Fibroblast of skin of scalp (primary cell): ENCODE data around the gene WRAP53.
A peak's percentile ranks its signal among the peaks of the same experiment; 100 is the strongest.

Experiments used
- DNase-seq: peaks from one replicate; pipeline ENCODE4 v3.0.0-alpha.2; 2013

WRAP53 gene

GRCh38 chr17:7709031-7709430 lies 20.8 kb downstream of the WRAP53 start:
- no peak for DNase-seq

- DNase-seq: no peak
Measured at GRCh38 chr17:7710301-7710700, 22.0 kb downstream of the WRAP53 start.

DNA sequence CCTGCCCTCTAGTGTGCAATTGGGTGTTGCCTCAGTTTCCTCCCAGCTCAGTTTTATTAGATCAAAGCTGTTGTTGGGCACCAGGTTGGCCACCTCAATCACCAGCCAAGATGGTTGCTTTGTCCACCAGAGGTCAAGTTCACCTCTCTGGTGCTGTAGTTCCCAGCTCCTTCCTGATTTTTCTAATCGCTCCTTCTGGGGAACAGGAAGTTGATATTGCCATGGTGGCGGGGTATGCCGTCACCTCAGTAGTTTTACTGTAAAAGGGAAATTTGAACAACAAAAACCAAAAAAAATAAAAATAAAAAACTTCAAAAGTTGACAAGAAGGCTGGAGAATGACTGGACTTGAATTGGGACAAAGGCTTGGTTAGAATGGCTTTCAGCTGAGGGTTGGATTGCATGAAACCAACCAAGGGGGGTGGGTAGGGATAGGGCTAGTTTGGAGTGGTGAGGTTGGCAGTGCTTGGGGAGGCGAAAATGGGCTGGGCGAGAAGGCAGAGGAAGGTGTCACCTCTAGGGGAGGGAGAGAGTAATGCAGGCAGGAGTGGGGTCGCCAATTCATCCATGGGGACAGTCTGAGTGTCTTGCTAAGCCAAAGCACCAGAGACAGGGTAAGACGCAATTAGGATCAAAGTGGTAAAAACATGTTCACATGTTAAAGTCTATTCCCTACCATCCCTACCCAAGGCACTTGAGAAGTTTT lies 22.9 kb downstream of the WRAP53 start:
- DNase-seq: no peak

- no peak for DNase-seq
Measured at GRCh38 chr17:7712111-7712771, 24.0 kb downstream of the WRAP53 start.

- DNase-seq: no peak
Measured at GRCh38 chr17:7713782-7714181, 25.5 kb downstream of the WRAP53 start.

DNA sequence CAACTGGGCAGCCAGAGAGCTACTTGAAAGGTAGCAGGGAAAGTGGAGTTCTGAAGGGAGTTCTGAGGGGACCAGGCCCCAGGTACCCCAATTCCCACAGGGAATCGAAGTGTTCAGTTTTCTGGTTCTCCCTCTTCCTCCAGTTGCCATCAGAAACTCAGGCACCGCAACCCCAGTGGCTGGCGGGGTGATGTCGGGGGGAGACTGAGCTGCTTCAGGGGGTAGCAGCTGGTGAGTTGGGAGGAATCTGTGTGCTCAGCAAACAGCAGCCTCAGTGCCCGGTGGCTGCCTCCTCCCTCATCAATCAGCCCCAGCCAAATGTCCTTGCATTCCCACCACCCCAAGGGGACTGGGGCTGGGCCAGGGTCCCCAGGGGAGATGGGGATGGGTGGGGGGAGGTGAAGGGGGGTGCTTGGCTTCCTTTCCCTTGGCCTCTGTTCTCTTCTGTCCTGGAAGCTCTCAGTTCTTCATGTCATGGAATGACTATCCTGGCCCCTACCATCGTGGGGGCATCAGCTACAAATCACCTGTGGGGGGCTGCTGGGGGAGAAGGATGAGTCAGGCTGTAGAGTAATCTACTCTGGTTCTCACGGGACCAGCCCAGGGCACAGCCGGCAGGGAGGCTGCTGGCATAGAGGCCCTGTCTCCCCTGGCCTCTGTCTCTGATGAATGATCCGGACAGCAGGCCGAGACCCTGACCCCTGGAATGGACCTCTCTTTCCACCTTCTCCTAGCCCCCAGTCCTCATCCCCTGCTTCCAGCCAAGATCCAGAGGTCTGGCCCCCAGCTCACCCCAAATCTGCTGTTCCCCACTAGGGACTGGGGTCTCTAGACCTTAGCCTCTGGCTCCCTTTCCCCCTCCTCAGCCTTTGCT lies 26.7 kb downstream of the WRAP53 start:
- no peak for DNase-seq

DNA sequence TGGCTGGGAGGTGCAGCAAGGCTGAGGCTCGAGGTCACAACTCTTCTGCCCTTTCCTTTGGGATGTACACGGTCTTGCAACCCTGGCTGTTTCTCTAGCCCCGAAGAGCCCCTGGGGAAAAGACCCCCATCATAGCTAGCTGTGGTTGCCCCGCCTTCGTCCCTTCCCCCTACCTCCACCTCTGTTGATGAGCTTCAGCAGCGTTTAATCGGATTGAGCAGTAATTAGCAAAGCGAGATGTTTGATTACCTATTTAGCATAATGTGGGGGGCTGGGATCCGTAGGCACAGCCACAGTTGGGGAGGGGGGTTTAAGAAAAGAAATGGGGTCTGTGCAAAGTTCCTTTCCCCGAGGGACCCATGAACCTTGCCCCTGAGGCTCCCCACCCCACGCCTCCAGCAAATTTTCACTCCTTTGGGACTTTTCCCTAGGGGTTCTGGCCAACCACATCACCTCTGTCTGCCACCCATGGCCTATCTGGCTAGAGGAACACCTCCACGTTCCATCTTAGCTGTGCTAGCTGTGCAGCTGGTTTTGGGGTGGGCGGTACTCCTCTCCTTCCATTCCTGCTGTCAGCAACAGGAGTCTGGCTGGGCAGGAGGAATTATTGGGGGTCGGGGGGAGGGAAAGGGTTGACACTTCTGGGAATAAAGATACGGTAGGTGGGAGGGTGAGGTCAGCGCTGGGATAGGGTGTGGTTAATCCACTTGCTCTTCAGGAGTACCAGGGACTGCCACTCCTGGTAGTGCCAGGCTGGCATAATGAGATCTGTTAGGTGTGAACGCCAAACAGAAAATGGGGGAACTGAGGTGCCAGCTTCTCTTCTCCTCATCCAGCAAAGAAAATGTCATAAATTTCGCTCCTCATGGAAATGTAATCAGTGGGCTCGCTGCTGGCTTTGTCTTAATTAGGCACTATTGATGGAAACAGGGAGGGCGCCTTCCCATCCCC lies 27.9 kb downstream of the WRAP53 start:
- DNase-seq: no peak

- DNase-seq: peak; percentile 97
Measured at GRCh38 chr17:7716901-7717755, 28.9 kb downstream of the WRAP53 start, which contains the start of gene DNAH2. DNAH2 (plus strand) TSS chr17:7717744; CDS start chr17:7719735, 1,991 bp downstream.

- DNase-seq: no peak
Measured at GRCh38 chr17:7717756-7718350, 29.6 kb downstream of the WRAP53 start.

- no peak for DNase-seq
Measured at GRCh38 chr17:7719661-7720060, 31.4 kb downstream of the WRAP53 start.

DNA sequence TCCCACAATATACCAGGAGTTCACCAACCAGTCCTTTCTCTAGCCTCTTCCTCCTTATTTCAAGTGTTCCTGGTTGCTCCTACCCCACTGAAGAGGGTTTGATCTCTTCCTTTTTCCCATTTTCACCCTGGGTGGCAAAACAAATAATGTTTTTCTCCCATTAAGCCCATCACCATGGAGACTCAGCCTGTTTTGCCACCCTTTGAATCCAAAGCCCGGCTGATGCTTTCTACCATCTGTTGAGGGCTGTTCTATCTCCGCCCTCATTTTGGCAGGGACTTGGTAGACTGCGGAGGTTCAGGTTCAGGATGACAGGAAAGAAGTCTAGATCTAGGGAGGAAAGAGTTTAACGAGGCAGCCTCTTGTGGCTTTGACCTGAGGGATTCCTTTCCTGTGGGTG lies 31.8 kb downstream of the WRAP53 start:
- DNase-seq: peak; percentile 19

GRCh38 chr17:7721612-7722011 lies 33.3 kb downstream of the WRAP53 start:
- DNase-seq: no peak

DNA sequence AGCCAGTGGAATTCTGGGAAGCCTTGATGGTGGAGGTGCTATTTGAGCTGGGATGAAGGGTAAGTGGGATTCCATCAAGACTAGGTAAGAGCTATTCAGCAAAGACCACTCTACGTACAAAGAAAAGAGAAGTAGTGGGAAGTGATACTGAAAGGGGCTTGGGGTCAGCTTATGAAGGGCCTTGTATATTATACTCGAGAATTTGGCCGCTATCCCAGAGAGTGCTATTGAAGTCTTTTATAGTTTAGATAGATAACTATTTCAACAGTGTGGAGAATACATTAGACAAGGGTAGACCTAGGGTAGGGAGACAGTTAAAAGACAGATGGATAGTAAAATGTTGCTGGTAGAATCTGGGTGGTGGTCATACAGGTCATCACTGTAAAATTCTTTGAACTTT lies 39.6 kb downstream of the WRAP53 start:
- no peak for DNase-seq

DNA sequence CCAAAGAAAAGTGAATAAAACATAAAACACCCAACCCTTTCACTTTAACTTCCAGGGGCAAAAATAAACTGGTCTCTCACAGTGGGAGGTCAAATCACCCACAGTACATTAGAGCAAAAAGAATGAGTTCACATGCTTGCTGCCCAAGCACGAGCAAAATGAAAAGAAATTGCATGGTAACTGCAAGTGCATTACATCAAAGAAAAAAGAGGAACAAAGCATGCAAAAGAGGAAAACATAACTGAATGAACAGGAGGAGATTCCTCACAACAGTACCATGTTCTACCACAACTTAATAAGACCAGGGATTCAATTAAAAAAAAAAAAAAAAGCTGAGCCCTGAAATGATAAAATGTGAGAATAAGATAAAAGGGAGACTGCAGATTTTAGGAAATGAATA lies 41.5 kb downstream of the WRAP53 start:
- no peak for DNase-seq

DNA sequence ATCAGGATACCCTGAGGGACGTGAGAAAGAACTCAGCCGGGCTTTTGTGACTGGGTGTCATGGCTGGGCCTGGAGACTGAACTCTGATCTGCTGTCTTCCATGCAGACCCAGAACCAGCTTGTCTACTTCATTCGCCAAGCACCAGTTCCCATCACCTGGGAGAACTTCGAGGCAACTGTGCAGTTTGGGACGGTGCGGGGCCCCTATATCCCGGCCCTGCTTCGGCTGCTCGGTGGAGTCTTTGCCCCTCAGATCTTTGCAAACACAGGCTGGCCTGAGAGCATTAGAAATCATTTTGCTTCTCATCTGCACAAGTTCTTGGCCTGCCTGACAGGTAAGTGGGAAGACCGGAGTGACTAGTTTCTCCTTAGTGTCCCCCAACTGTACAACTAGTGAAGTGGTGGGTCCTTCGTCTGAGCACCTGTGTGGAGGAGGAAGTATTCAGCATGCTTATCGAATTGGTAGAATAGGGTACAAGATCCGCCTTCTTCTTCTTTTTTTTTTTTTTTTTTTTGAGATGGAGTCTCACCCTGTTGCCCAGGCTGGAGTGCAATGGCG lies 44.8 kb downstream of the WRAP53 start:
- DNase-seq: no peak

DNA sequence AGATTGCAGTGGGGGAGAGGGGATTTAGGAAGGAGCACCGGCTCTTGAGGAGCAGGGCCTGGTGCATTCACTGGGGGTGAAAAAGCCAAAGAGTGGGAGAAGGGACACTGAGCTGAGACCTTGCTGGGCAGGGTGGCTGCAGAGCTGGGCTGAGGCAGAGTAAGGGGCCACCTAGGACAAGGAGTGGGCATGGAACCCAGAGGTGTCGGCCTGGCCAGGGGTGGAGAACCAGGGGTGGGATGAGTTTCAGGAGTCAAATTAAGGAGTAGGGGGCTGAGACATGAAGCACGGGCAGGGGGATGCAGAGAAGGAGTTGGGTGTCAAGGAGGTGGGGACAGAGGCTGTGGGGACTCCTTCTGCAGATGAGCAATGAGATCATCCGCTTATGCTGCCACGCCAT lies 49.3 kb downstream of the WRAP53 start:
- DNase-seq: no peak

DNA sequence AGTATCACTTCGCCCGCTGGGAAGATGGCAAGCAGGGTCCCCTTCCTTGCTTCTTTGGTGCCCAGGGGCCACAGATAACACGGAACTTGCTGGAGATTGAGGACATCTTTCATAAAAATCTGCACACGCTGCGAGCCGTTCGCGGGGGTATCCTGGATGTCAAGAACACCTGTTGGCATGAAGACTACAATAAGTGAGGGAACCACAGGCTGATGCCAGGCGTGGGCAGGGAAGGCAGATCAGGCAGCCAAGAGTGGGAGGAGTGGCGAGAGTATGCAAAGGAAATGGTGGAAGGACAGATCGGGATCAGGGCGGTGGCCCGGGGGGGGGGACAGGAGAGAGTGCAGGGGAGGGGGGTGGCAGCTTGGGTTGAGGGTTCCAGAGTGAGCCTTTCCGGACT lies 51.5 kb downstream of the WRAP53 start:
- DNase-seq: no peak

- DNase-seq: no peak
Measured at GRCh38 chr17:7740481-7741001, 52.3 kb downstream of the WRAP53 start.

- DNase-seq: no peak
Measured at GRCh38 chr17:7742729-7743128, 54.5 kb downstream of the WRAP53 start.

- DNase-seq: no peak
Measured at GRCh38 chr17:7744416-7744815, 56.1 kb downstream of the WRAP53 start.
